DND-41 (cell line): Measurements from ENCODE around the gene EPHA7.

ENCODE experiments used
- EZH2 ChIP-seq: IDR thresholded peaks from 3 replicates; pipeline ENCODE4 v1.6.1; 2012; ENCODE audit warnings: borderline replicate concordance, low read depth, mild to moderate bottlenecking, moderate library complexity, low read length, inconsistent platforms; ENCODE audit not compliant: severe bottlenecking
- TF ChIP-seq, protein P1 (sequence below): IDR thresholded peaks from 2 replicates; pipeline ENCODE4 v1.5.1; 2012; ENCODE audit warnings: borderline replicate concordance, low read length, moderate library complexity, mild to moderate bottlenecking; ENCODE audit not compliant: poor library complexity, severe bottlenecking; ENCODE audit errors: extremely low read depth

DNA sequence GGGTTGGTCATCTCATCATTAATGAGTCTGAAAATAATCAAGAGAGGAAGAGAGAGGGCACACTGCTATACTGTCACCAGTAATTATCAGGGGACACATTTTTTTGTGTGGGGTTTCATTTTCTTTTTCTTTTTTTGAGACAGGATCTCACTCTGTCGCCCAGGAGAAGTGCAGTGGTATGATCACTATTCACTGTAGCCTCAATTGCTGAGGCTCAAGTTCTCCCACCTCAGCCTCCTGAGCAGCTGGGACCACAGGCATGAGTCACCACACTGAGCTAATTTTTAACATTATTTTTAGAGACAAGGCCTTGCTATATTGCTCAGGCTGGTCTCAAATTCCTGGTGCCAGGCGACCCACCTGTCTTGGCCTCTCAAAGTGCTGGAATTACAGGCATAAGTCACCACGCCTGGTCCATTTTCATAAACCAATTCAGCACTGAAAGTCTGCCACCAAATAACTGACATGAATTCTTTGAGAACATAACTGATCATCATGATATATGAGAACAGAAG is 43.3 kb downstream of the EPHA7 start:
- TF ChIP-seq, protein P1, sequence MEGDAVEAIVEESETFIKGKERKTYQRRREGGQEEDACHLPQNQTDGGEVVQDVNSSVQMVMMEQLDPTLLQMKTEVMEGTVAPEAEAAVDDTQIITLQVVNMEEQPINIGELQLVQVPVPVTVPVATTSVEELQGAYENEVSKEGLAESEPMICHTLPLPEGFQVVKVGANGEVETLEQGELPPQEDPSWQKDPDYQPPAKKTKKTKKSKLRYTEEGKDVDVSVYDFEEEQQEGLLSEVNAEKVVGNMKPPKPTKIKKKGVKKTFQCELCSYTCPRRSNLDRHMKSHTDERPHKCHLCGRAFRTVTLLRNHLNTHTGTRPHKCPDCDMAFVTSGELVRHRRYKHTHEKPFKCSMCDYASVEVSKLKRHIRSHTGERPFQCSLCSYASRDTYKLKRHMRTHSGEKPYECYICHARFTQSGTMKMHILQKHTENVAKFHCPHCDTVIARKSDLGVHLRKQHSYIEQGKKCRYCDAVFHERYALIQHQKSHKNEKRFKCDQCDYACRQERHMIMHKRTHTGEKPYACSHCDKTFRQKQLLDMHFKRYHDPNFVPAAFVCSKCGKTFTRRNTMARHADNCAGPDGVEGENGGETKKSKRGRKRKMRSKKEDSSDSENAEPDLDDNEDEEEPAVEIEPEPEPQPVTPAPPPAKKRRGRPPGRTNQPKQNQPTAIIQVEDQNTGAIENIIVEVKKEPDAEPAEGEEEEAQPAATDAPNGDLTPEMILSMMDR = no peak
- no peak for TF ChIP-seq EZH2
